Pancreas (tissue), 10 donors: Measurements from ENCODE around the gene TREH. TPM values are rescaled to one million over a fixed set of nuclear protein-coding genes. Genes with fewer than 3 reads are reported as not detected.
"Not testable (repeated sequence)": the region's sequence is repeated elsewhere in the genome, so short reads cannot be mapped to it uniquely, and the experiment has no call there.

Experiments used
- ATAC-seq, 4 donors: fragments of 200-7000 bp; cut with Tn5 transposase; one replicate each; pipeline versions ENCODE4 v1.8.0 to v1.9.1; 2020; ENCODE audit warnings: mild to moderate bottlenecking in 4 of 4, moderate library complexity in 4 of 4
- DNase-seq, 6 donors: peaks; one replicate each; pipeline ENCODE4 v3.0.0-alpha.2; 2020
- FAIRE-seq: peaks from 2 replicates; lab custom pipeline; 2012; peaks lifted over from hg19 to GRCh38; lab: Jason Lieb, UNC
- H3K27ac ChIP-seq, 4 donors: fragments of 200-600 bp; sonication (generic); 1 replicate in 3 of 4; 2 replicates in 1 of 4; pipeline versions ENCODE4 v1.5.0 to v1.8.0; 2020
- H3K27me3 ChIP-seq, 4 donors: fragments of 200-600 bp; one replicate each; pipeline ENCODE4 v1.8.0; 2021
- H3K36me3 ChIP-seq, 3 donors: fragments of 200-600 bp; sonication (generic) in 1 of 3; one replicate each; pipeline versions ENCODE4 v1.5.0 to v1.8.0; 2020 to 2021
- H3K4me1 ChIP-seq, 3 donors: fragments of 200-600 bp; one replicate each; pipeline ENCODE4 v1.8.0; 2021
- H3K4me3 ChIP-seq, 4 donors: fragments of 200-600 bp; sonication (generic) in 2 of 4; one replicate each; pipeline versions ENCODE4 v1.5.0 to v1.8.0; 2020 to 2021
- H3K9me3 ChIP-seq, 4 donors: fragments of 200-600 bp; one replicate each; pipeline ENCODE4 v1.8.0; 2021
- CTCF ChIP-seq, 4 donors: fragments of 200-600 bp; sonication (generic) in 3 of 4; IDR thresholded peaks; one replicate each; pipeline versions ENCODE4 v1.5.0 to v1.8.0; 2021; ENCODE audit warnings: antibody characterized with exemption in 4 of 4
- WGBS, 2 donors: extraction: QIAGEN DNeasy Blood & Tissue Kit; methylation state at CpG; one replicate each; pipeline ENCODE4 v1.1.7; 2013; 5-methylcytosine and 5-hydroxymethylcytosine counted together
- intact Hi-C, 3 donors: fragments of 100-400 bp; cut with DNase I; formaldehyde crosslinking; loops; one replicate each; pipeline versions ENCODE4 v1.11.1 to v1.14.2; 2022
- polyA plus RNA-seq, 2 donors: library from polyadenylated mRNA; stranded (reverse); fragments of 200-250 nt; gene quantifications; one replicate each; pipeline ENCODE4 v1.2.3, GENCODE V29; 2013
- total RNA-seq, 6 donors: library from RNA; stranded (reverse); fragmentation: NEBNext Ultra II Directional in 4 of 6; extraction: Animal tissue kit (Norgen Biotek cat#: 25700) in 4 of 6; gene quantifications; one replicate each; pipeline versions ENCODE4 v1.2.1 to v1.2.4, GENCODE V29; 2021 to 2023
- donor health status: healthy with polysubstance abuse.
- donor health status: DM: no; HTN: no; CAD: no; lungs with moderate emphysema.
- donor health status: DM: no; HTN: no; CAD: no.
- donor health status: control.
- donor health status: control.
- donor health status: Bipolar disorder and iron deficiency.
- donor health status: DM: yes; HTN: yes; CAD: no.
- donor health status: DM: no; HTN: no; CAD: no.
- donor health status: DM: no; HTN: no; CAD: no.
- donor health status: DM: yes; HTN: yes; CAD: no.

The TREH gene
- total and polyA plus RNA-seq, 8 donors: 0.14 to 4.7 (median 1.0) TPM

GRCh38 chr11:118689503-118689851 lies 10.0 kb upstream of the TREH start:
- ATAC-seq (peak in 2 of 4 donors; percentile 26 to 42), FAIRE-seq (no peak), DNase-seq (no peak)
- intact Hi-C loops: no loop called here
- Histone ChIP-seq H3K4me1 (no peaks in the 10 kb centered on the region), H3K27me3 (no peaks in the 10 kb centered on the region), H3K27ac (peak overlapping the region in 3 of 4 donors; percentile 61 to 94 (median 85)), H3K9me3 (no peaks in the 10 kb centered on the region), H3K4me3 (peak overlapping the region; percentile 3 to 35 (median 29)), H3K36me3 (no peaks in the 10 kb centered on the region)
- TF ChIP-seq CTCF (IDR thresholded peaks at IDR 0.05): no peak
- WGBS, 2 donors: 7 to 12% methylated on average over 8 to 9 of the region's 9 CpGs

- H3K9me3 ChIP-seq: no peaks in the 10 kb centered on the region
- FAIRE-seq (no peak), ATAC-seq (no peak), DNase-seq (peak in 5 of 6 donors; percentile 16 to 76 (median 37))
- no peaks in the 10 kb centered on the region for H3K4me1 ChIP-seq
- 79 to 80% methylated on average over 39 to 41 of the region's 41 CpGs for WGBS, 2 donors
- no peaks in the 10 kb centered on the region for H3K27me3 ChIP-seq
- H3K4me3 ChIP-seq: peak overlapping the region in 3 of 4 donors; percentile 3 to 33 (median 25)
- intact Hi-C loops: no loop called here
- H3K36me3 ChIP-seq: no peaks in the 10 kb centered on the region
- peak overlapping the region in 3 of 4 donors; percentile 61 to 94 (median 85) for H3K27ac ChIP-seq
- no peak for TF ChIP-seq CTCF (IDR thresholded peaks at IDR 0.05)
These were observed 9.5 kb upstream of the TREH start for GRCh38 chr11:118688851-118689502.

- H3K27me3 ChIP-seq, H3K36me3 ChIP-seq, H3K4me1 ChIP-seq, H3K27ac ChIP-seq, H3K4me3 ChIP-seq, FAIRE-seq, intact Hi-C loops, ATAC-seq, H3K9me3 ChIP-seq: not testable (repeated sequence)
- DNase-seq: peak in 2 of 6 donors; percentile 17 to 18
- 87 to 90% methylated on average over 10 of the region's 10 CpGs for WGBS, 2 donors
These were observed 8.9 kb upstream of the TREH start for GRCh38 chr11:118688339-118688738.

- FAIRE-seq (no peak), DNase-seq (no peak), ATAC-seq (no peak)
- 88 to 91% methylated on average over 5 of the region's 5 CpGs for WGBS, 2 donors
- TF ChIP-seq CTCF (IDR thresholded peaks at IDR 0.05): no peak
- Histone ChIP-seq H3K4me3 (no peak overlapping the region), H3K36me3 (no peaks in the 10 kb centered on the region), H3K4me1 (no peaks in the 10 kb centered on the region), H3K27ac (no peak overlapping the region), H3K27me3 (no peaks in the 10 kb centered on the region), H3K9me3 (no peaks in the 10 kb centered on the region)
- intact Hi-C loops: no loop called here
These were observed 8.5 kb upstream of the TREH start for GRCh38 chr11:118687906-118688305.

GRCh38 chr11:118684187-118684586 lies 4.7 kb upstream of the TREH start:
- Histone ChIP-seq H3K27me3 (no peaks in the 10 kb centered on the region), H3K9me3 (no peaks in the 10 kb centered on the region), H3K4me3 (no peak overlapping the region), H3K4me1 (peaks cover 3 to 8% (median 6%) of the 10 kb centered on the region in 3 donors), H3K27ac (no peak overlapping the region), H3K36me3 (no peaks in the 10 kb centered on the region)
- TF ChIP-seq CTCF (IDR thresholded peaks at IDR 0.05): no peak
- intact Hi-C loops: no loop called here
- DNase-seq (no peak), ATAC-seq (no peak), FAIRE-seq (no peak)
- WGBS, 2 donors: 78 to 83% methylated on average over 2 of the region's 2 CpGs

GRCh38 chr11:118682939-118683338 lies 3.5 kb upstream of the TREH start:
- DNase-seq, FAIRE-seq, H3K27ac ChIP-seq, ATAC-seq, H3K4me3 ChIP-seq, H3K9me3 ChIP-seq, H3K36me3 ChIP-seq, intact Hi-C loops, H3K27me3 ChIP-seq: not testable (repeated sequence)
- peaks cover 8 to 12% (median 10%) of the 10 kb centered on the region in 3 donors for H3K4me1 ChIP-seq
- WGBS, 2 donors: 75 to 76% methylated on average over 6 of the region's 6 CpGs
